B cell (primary cell): ENCODE data around the gene TFAP2A.

Experiments
- EZH2 ChIP-seq: IDR thresholded peaks from 2 replicates; pipeline ENCODE4 v1.6.1; 2012; ENCODE audit warnings: borderline replicate concordance, low read depth, mild to moderate bottlenecking, moderate library complexity, low read length; ENCODE audit not compliant: insufficient read depth, poor library complexity, severe bottlenecking
- TF ChIP-seq, protein P1 (sequence below): fragments of 200-600 bp; IDR thresholded peaks from one replicate; pipeline ENCODE4 v1.8.0; 2022; ENCODE audit warnings: antibody characterized with exemption, mild to moderate bottlenecking

DNA sequence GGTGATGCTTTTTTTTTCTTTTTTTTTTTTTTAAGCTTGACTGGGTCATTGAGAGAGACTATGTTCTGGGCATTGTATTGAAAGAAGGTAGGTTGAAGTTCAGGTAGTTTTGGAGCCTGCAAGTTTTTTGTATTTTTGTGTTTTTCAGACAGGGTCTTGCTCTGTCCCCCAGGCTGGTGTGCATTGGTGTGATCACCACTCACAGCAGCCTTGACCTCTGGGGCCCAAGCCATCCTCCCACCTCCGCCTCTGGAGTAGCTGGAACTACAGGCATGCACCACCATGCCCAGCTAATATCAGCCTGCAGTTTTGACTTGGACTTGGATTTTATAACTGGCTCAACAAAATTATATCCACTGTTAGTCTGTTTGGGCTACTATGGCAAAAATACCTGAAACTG lies 31.7 kb upstream of the TFAP2A start:
- TF ChIP-seq, protein P1, sequence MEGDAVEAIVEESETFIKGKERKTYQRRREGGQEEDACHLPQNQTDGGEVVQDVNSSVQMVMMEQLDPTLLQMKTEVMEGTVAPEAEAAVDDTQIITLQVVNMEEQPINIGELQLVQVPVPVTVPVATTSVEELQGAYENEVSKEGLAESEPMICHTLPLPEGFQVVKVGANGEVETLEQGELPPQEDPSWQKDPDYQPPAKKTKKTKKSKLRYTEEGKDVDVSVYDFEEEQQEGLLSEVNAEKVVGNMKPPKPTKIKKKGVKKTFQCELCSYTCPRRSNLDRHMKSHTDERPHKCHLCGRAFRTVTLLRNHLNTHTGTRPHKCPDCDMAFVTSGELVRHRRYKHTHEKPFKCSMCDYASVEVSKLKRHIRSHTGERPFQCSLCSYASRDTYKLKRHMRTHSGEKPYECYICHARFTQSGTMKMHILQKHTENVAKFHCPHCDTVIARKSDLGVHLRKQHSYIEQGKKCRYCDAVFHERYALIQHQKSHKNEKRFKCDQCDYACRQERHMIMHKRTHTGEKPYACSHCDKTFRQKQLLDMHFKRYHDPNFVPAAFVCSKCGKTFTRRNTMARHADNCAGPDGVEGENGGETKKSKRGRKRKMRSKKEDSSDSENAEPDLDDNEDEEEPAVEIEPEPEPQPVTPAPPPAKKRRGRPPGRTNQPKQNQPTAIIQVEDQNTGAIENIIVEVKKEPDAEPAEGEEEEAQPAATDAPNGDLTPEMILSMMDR: no peak
- TF ChIP-seq EZH2: no peak
